Common myeloid progenitor, CD34-positive (primary cell): ENCODE measurements around the gene STT3B.

Source experiments
- CTCF ChIA-PET: fragments of 350-600 bp; sonication (Branson Sonifier 250); formaldehyde crosslinking; loops from one replicate; lab custom pipeline; 2021; ENCODE audit warnings: antibody characterized with exemption; lab: Charles Lee
- POLR2A ChIA-PET: fragments of 350-600 bp; sonication (Branson Sonifier 250); formaldehyde crosslinking; loops from one replicate; lab custom pipeline; 2021; ENCODE audit warnings: antibody characterized with exemption; lab: Charles Lee
- DNase-seq, 3 donors: peaks; one replicate each; pipeline versions ENCODE4 v3.0.0 to v3.0.0-alpha.2; 2013
- H3K27ac ChIP-seq, 2 experiments: 1 replicate in 1 of 2; 2 replicates in 1 of 2; pipeline ENCODE4 v1.7.0; 2013; ENCODE audit warnings: inconsistent platforms in 2 of 2, low read length in 2 of 2, mild to moderate bottlenecking in 2 of 2, low read depth in 1 of 2, moderate library complexity in 1 of 2; ENCODE audit not compliant: severe bottlenecking in 2 of 2, insufficient read depth in 1 of 2, poor library complexity in 1 of 2
- H3K27me3 ChIP-seq, 5 experiments: replicated peaks in 2 of 5; 1 replicate in 3 of 5; 2 replicates in 2 of 5; pipeline versions ENCODE4 v1.6.1 to v1.7.0; 2013; ENCODE audit warnings: low read length in 4 of 5, mild to moderate bottlenecking in 2 of 5, moderate library complexity in 2 of 5, inconsistent platforms in 1 of 5; ENCODE audit not compliant: insufficient read depth in 5 of 5, control insufficient read depth in 4 of 5
- H3K36me3 ChIP-seq, 4 experiments: 1 replicate in 2 of 4; 2 replicates in 2 of 4; pipeline versions ENCODE4 v1.6.1 to v1.7.0; 2013; ENCODE audit warnings: low read length in 3 of 4, control low read depth in 1 of 4, mild to moderate bottlenecking in 1 of 4; ENCODE audit not compliant: control insufficient read depth in 4 of 4, insufficient read depth in 4 of 4
- H3K4me1 ChIP-seq, 4 experiments: 1 replicate in 3 of 4; 2 replicates in 1 of 4; pipeline versions ENCODE4 v1.6.1 to v1.7.1; 2013; ENCODE audit warnings: low read length in 3 of 4, mild to moderate bottlenecking in 3 of 4, control low read depth in 1 of 4, inconsistent platforms in 1 of 4, moderate library complexity in 1 of 4; ENCODE audit not compliant: control insufficient read depth in 4 of 4, insufficient read depth in 4 of 4; ENCODE audit errors: control extremely low read depth in 1 of 4
- H3K4me3 ChIP-seq, 7 experiments: 1 replicate in 4 of 7; 2 replicates in 3 of 7; pipeline versions ENCODE4 v1.5.1 to v1.7.0; 2013; ENCODE audit warnings: mild to moderate bottlenecking in 7 of 7, low read length in 6 of 7, moderate library complexity in 6 of 7, inconsistent platforms in 2 of 7, low read depth in 2 of 7, control low read depth in 1 of 7; ENCODE audit not compliant: insufficient read depth in 4 of 7, control insufficient read depth in 1 of 7; ENCODE audit errors: extremely low read depth in 1 of 7
- H3K9me3 ChIP-seq, 5 experiments: 1 replicate in 4 of 5; 2 replicates in 1 of 5; pipeline versions ENCODE4 v1.6.1 to v1.7.1; 2013; ENCODE audit warnings: low read length in 4 of 5, mild to moderate bottlenecking in 2 of 5, inconsistent platforms in 1 of 5, low read depth in 1 of 5, moderate library complexity in 1 of 5; ENCODE audit not compliant: control insufficient read depth in 4 of 5, insufficient read depth in 2 of 5; ENCODE audit errors: control extremely low read depth in 1 of 5
- WGBS: methylation state at CpG from one replicate; pipeline ENCODE4 v1.1.5; 2013; ENCODE audit not compliant: insufficient coverage; 5-methylcytosine and 5-hydroxymethylcytosine counted together

The STT3B gene

DNA sequence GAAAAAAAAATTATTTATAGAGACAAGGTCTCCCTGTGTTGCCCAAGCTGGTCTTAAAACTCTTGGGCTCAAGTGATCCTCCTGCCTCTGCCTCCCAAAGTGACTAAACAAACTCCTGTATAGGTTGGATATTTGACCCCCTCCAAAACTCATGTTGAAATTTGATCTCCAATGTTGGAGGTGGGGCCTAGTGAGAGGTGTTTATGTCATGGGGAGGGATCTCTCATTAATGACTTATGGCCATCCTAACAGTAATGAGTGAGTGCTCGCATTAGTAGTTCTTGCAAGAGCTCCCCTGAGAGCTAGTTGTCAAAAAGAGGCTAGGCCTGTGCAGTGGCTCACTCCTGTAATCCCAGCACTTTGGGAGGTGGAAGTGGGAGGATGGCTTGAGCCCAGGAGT, 141.2 kb downstream of the STT3B start:
- 100% methylated on average over 1 of the region's 1 CpG for WGBS
- ChIA-PET POLR2A (no interaction called here), CTCF (no interaction called here)
- H3K9me3 ChIP-seq = no peaks in the 10 kb centered on the region
- no peak overlapping the region for H3K4me3 ChIP-seq
- H3K27ac ChIP-seq = no peak overlapping the region
- no peaks in the 10 kb centered on the region for H3K36me3 ChIP-seq
- no peak for DNase-seq
- no peaks in the 10 kb centered on the region for H3K27me3 ChIP-seq
- peaks cover 0 to 2% (median 0%) of the 10 kb centered on the region in 4 experiments for H3K4me1 ChIP-seq

GRCh38 chr3:31676556-31676955, 143.8 kb downstream of the STT3B start:
- 84% methylated on average over 5 of the region's 8 CpGs for WGBS
- CTCF ChIA-PET = no interaction called here
- no peak overlapping the region for H3K4me3 ChIP-seq

DNA sequence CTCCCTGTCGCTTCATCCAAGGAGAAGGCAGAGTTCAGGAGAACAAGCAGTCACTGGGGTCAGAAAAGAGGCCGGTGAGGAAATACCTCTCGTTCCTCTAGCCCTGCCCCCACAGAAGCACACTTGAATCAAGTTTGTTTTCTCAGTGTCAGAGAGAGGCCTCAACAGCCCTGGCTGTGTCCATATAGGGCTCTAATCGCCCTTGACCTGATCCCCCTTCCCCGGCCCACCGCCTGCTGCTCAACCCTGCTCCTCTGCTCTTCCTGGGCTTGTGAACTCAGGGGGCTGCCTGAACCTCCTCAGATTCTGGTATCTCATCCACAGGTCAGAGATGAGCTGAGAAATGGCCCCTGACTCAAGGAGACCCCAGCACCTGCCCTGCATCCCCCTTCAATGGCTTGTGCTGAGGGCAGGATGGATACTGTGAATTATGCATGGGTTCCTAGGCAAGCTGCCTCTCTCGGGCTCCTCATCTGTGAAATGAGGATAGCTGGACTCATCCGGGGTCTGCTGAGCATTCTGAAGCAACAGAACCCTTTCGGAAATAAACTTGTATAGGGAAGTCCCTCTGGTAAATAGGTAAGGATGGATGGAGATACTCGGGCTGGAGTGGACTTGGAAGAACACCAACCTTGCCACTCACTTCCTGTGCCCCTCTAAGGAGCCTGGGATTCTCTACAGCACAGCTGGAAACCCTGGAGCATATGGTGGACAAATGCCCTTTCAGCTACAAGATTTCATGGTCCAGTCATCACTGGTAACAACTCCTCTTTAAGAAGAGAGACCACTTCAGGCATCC, 147.5 kb downstream of the STT3B start:
- H3K36me3 ChIP-seq = no peaks in the 10 kb centered on the region
- POLR2A ChIA-PET = no interaction called here
- H3K4me3 ChIP-seq = no peak overlapping the region
- 96% methylated on average over 9 of the region's 10 CpGs for WGBS
- H3K27ac ChIP-seq = no peak overlapping the region
- CTCF ChIA-PET = interaction anchor here (0.7 kb wide), 1 partner anchor 11 kb away, joined by 3 read pairs; no protein-coding TSS in a partner anchor
- no peaks in the 10 kb centered on the region for H3K27me3 ChIP-seq
- DNase-seq = no peak
- H3K9me3 ChIP-seq = no peaks in the 10 kb centered on the region
- no peaks in the 10 kb centered on the region for H3K4me1 ChIP-seq

More at GRCh38 chr3:31676556-31676955, 143.8 kb downstream of the STT3B start:
- no peaks in the 10 kb centered on the region for H3K27me3 ChIP-seq
- H3K4me1 ChIP-seq = peaks cover 0 to 2% (median 0%) of the 10 kb centered on the region in 4 experiments
- no peak for DNase-seq
- no peaks in the 10 kb centered on the region for H3K36me3 ChIP-seq
- POLR2A ChIA-PET = no interaction called here
- H3K27ac ChIP-seq = no peak overlapping the region
- H3K9me3 ChIP-seq = no peaks in the 10 kb centered on the region
